ENCODE data around the gene TYK2.
A peak's percentile ranks its signal among the peaks of the same experiment; 100 is the strongest.

TYK2 gene

GRCh38 chr19:10356431-10356830, 23.9 kb downstream of the TYK2 start:
- H3K4me3 ChIP-seq (ENCODE audit: low read depth, low read length) = no peak overlapping the region
- TF ChIP-seq CTCF (IDR thresholded peaks at IDR 0.05; ENCODE audit: borderline replicate concordance, insufficient read depth, low read depth, low read length) = no peak

GRCh38 chr19:10353793-10354391, 26.5 kb downstream of the TYK2 start:
- H3K4me3 ChIP-seq (ENCODE audit: low read depth, low read length) = no peak overlapping the region
- no peak for TF ChIP-seq CTCF (IDR thresholded peaks at IDR 0.05; ENCODE audit: borderline replicate concordance, insufficient read depth, low read depth, low read length)

GRCh38 chr19:10352764-10353671, 27.4 kb downstream of the TYK2 start:
- no peak overlapping the region for H3K4me3 ChIP-seq (ENCODE audit: low read depth, low read length)
- no peak for TF ChIP-seq CTCF (IDR thresholded peaks at IDR 0.05; ENCODE audit: borderline replicate concordance, insufficient read depth, low read depth, low read length)

- TF ChIP-seq CTCF (IDR thresholded peaks at IDR 0.05; ENCODE audit: borderline replicate concordance, insufficient read depth, low read depth, low read length) = no peak
- no peak overlapping the region for H3K4me3 ChIP-seq (ENCODE audit: low read depth, low read length)
Measured at GRCh38 chr19:10346509-10346908, 33.9 kb downstream of the TYK2 start.

GRCh38 chr19:10344780-10345179, 35.6 kb downstream of the TYK2 start:
- no peak overlapping the region for H3K4me3 ChIP-seq (ENCODE audit: low read depth, low read length)
- TF ChIP-seq CTCF (IDR thresholded peaks at IDR 0.05; ENCODE audit: borderline replicate concordance, insufficient read depth, low read depth, low read length) = no peak

- TF ChIP-seq CTCF (IDR thresholded peaks at IDR 0.05; ENCODE audit: borderline replicate concordance, insufficient read depth, low read depth, low read length) = no peak
- H3K4me3 ChIP-seq (ENCODE audit: low read depth, low read length) = no peak overlapping the region
Measured at GRCh38 chr19:10343495-10343894, 36.9 kb downstream of the TYK2 start.

- peak overlapping the region; percentile 55 for H3K4me3 ChIP-seq (ENCODE audit: low read depth, low read length)
Measured at GRCh38 chr19:10339977-10340376, 40.4 kb downstream of the TYK2 start.

More at GRCh38 chr19:10339977-10340376, 40.4 kb downstream of the TYK2 start:
- TF ChIP-seq CTCF (IDR thresholded peaks at IDR 0.05; ENCODE audit: borderline replicate concordance, insufficient read depth, low read depth, low read length) = no peak

Data from GM12875 (cell line).